ENCODE data around the gene SNAP25.

The SNAP25 gene

DNA sequence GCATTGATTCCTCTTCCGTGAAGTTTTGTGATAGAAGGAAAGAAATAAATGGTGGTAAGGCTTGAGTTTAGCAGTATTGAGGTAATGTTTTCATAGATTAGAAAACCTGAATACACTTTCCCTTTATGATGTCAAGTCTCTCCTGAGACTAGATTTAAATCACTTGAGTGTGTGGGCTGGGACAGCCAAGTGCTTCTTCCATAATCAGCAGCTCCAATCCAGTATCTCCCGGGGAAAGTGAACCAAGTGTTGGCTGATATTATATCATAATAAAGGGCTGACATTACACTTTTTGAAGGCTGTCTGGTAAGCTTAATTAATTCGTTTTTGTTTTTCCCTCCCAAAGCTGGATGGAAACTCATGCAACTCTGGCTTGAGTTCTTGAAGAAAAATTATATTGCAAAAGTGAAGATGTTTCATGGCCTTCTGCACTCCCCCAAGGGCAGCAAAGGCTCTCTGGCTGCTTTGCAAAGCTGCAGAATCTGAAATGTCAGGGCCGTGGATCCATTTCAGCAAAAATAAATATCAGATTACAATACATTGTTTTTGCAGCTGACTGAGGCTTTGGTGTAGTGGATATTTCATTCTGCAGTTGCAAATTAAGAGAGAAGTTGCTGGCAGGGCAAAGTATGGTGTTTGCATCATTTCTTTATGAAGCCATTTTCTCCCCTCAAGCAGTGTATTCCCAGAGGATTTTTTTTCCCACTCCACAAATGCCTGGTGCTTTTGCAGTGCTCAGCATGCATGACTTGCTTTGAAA, 114.2 kb downstream of the SNAP25 start:
- Mint-ChIP-seq H3K4me3 (no peak overlapping the region), H3K4me1 (no peaks in the 10 kb centered on the region), H3K9me3 (no peaks in the 10 kb centered on the region), H3K36me3 (no peaks in the 10 kb centered on the region), H3K27ac (no peak overlapping the region), H3K27me3 (peaks cover 0 to 4% of the 10 kb centered on the region in 2 donors)
- DNase-seq = no peak
- ATAC-seq (replicated peaks) = no peak

DNA sequence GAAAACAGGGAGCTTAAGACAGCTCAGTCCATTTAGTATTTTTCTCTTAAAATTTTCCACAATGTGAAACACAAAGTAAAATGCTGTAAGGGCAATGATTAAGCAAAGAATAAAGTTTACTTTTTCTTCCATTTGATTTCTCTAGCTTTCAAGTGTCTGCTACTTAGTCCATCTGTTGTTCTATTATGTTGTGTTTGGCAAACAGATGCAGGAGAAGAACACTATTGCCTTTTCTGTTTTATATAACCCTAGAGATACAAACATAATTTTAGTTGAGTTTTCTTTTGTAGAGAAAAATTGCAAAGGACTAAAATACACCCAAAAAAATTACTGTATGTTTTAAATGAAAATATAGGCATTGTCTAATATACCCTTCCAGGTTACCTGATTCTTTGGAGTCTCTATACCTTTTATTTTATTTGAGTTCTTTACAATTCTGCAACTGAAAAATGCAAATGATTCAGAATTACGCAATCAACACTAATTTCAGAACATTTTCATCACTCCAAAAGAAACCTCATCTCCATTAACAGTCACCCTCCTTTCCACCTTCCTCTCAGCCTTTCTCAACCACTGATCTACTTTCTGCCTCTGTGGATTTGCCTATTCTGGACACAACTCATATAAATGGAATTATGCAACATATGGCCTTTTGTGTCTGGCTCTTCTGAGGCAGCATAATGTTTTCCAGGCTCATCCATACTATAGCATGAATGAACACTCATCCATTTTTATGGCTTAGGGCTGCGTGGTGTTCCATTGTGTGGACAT, 118.5 kb downstream of the SNAP25 start:
- no peaks in the 10 kb centered on the region for H3K4me1 Mint-ChIP-seq
- H3K36me3 Mint-ChIP-seq = no peaks in the 10 kb centered on the region
- no peak for ATAC-seq (replicated peaks)
- H3K9me3 Mint-ChIP-seq = peaks cover 2 to 3% of the 10 kb centered on the region in 2 donors
- H3K27ac Mint-ChIP-seq = no peak overlapping the region
- H3K27me3 Mint-ChIP-seq = peaks cover 0 to 4% of the 10 kb centered on the region in 2 donors
- no peak overlapping the region for H3K4me3 Mint-ChIP-seq
- DNase-seq = no peak

DNA sequence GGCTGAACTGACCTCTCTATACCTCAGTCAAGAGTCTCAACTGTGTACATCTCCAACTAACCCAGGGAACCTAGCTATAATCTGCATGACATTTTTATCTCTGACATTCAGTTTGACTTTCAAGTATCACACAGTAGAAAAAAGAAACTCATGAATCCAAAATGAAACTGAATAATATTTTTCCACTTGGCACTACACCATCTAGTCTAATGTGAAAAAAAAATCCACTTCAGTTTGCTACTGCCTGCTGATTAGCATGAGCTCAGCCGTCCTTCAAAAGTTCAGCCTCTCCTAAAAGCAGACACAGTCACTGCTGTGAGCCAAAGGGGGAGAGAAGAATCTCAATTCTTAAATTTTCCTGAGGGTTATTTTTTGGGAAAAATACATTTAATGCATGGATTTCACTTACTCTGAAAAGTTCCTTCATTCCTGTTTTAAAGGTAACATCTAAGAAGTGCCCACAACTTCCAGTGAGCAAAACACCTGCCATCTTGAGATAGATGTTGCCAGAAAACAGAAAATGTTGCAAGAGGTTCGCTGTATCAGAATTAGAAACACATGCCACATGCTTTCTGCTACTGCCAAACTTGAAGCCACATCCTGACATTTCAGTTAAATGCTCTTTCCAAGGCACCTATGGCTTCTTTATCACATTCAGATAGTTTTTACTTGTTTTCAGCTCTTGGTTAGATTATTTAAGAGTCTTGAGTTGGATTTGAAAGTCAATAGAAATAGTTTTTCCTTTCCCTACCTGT, 120.0 kb downstream of the SNAP25 start:
- ATAC-seq (replicated peaks) (no peak), DNase-seq (no peak)
- Mint-ChIP-seq H3K36me3 (no peaks in the 10 kb centered on the region), H3K27ac (no peak overlapping the region), H3K27me3 (peaks cover 0 to 7% of the 10 kb centered on the region in 2 donors), H3K4me1 (no peaks in the 10 kb centered on the region), H3K4me3 (no peak overlapping the region), H3K9me3 (peaks cover 2 to 3% of the 10 kb centered on the region in 2 donors)

GRCh38 chr20:10339609-10340008, 121.0 kb downstream of the SNAP25 start:
- Mint-ChIP-seq H3K4me1 (no peaks in the 10 kb centered on the region), H3K27me3 (peaks cover 0 to 8% of the 10 kb centered on the region in 2 donors), H3K4me3 (no peak overlapping the region), H3K27ac (no peak overlapping the region), H3K9me3 (peaks cover 2 to 3% of the 10 kb centered on the region in 2 donors), H3K36me3 (no peaks in the 10 kb centered on the region)
- ATAC-seq (replicated peaks) = no peak
- no peak for DNase-seq

DNA sequence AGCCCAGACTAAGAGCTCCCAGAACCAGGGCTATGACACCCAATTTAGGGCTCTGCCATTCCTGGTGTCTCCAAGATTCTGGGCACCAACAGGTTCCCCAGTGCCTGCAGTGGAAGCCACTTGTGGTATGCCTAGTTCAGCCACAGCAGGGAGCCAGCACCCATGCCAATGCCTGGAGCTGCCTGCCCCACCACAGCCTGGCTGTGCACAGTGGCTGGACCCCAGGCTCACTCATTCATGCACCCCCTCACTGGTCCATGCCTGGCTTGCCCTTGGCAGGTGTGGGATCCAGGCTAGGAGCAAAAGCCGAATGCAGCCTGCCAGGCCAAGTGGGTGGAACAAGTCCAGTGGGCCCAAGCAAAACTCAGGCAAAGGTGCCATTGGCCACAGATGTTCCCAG, 123.5 kb downstream of the SNAP25 start:
- ATAC-seq (replicated peaks) (no peak), DNase-seq (no peak)
- Mint-ChIP-seq H3K4me1 (no peaks in the 10 kb centered on the region), H3K4me3 (no peak overlapping the region), H3K36me3 (no peaks in the 10 kb centered on the region), H3K27me3 (peaks cover 0 to 8% of the 10 kb centered on the region in 2 donors), H3K27ac (no peak overlapping the region), H3K9me3 (peaks cover 2 to 3% of the 10 kb centered on the region in 2 donors)

DNA sequence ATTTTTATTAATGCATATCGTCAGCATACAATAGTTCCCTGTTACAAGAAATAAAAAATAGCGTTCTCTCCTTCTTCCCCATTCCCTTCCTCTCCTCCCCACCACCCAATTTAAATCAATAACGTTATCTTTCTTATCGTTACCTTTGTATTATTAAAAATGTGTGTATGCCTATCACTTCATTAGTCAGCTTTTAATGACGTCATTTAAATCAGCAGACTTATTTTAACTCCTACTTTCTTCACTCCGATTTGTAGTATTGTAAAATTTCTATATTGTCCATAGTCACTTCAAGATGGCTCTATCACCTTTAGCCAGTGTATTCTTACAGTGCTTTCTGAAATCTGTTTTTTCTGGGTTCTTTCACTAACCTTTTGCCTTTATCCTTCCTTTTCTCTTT, 126.3 kb downstream of the SNAP25 start:
- Mint-ChIP-seq H3K4me3 (no peak overlapping the region), H3K4me1 (no peaks in the 10 kb centered on the region), H3K9me3 (peaks cover 2 to 3% of the 10 kb centered on the region in 2 donors), H3K27me3 (peaks cover 0 to 4% of the 10 kb centered on the region in 2 donors), H3K27ac (no peak overlapping the region), H3K36me3 (no peaks in the 10 kb centered on the region)
- DNase-seq (no peak), ATAC-seq (replicated peaks) (no peak)

GRCh38 chr20:10347086-10347880, 128.7 kb downstream of the SNAP25 start:
- Mint-ChIP-seq H3K4me3 (no peak overlapping the region), H3K36me3 (no peaks in the 10 kb centered on the region), H3K27ac (no peak overlapping the region), H3K27me3 (peaks cover 0 to 4% of the 10 kb centered on the region in 2 donors), H3K4me1 (peaks cover 0 to 5% of the 10 kb centered on the region in 2 donors), H3K9me3 (peaks cover 0 to 1% of the 10 kb centered on the region in 2 donors)
- ATAC-seq (replicated peaks) (no peak), DNase-seq (no peak)

- Mint-ChIP-seq H3K36me3 (no peaks in the 10 kb centered on the region), H3K27ac (no peak overlapping the region), H3K4me1 (peaks cover 0 to 5% of the 10 kb centered on the region in 2 donors), H3K27me3 (peaks cover 0 to 5% of the 10 kb centered on the region in 2 donors), H3K4me3 (no peak overlapping the region), H3K9me3 (peaks cover 0 to 1% of the 10 kb centered on the region in 2 donors)
- ATAC-seq (replicated peaks) (no peak), DNase-seq (no peak)
Measured at GRCh38 chr20:10349118-10349517, 130.5 kb downstream of the SNAP25 start.

- H3K27me3 Mint-ChIP-seq = peaks cover 0 to 5% of the 10 kb centered on the region in 2 donors
- H3K36me3 Mint-ChIP-seq = no peaks in the 10 kb centered on the region
- H3K9me3 Mint-ChIP-seq = peaks cover 0 to 1% of the 10 kb centered on the region in 2 donors
- peaks cover 0 to 5% of the 10 kb centered on the region in 2 donors for H3K4me1 Mint-ChIP-seq
- ATAC-seq (replicated peaks) (no peak), DNase-seq (no peak)
- no peak overlapping the region for H3K4me3 Mint-ChIP-seq
- H3K27ac Mint-ChIP-seq = no peak overlapping the region
Measured at GRCh38 chr20:10350188-10350842, 131.7 kb downstream of the SNAP25 start.

DNA sequence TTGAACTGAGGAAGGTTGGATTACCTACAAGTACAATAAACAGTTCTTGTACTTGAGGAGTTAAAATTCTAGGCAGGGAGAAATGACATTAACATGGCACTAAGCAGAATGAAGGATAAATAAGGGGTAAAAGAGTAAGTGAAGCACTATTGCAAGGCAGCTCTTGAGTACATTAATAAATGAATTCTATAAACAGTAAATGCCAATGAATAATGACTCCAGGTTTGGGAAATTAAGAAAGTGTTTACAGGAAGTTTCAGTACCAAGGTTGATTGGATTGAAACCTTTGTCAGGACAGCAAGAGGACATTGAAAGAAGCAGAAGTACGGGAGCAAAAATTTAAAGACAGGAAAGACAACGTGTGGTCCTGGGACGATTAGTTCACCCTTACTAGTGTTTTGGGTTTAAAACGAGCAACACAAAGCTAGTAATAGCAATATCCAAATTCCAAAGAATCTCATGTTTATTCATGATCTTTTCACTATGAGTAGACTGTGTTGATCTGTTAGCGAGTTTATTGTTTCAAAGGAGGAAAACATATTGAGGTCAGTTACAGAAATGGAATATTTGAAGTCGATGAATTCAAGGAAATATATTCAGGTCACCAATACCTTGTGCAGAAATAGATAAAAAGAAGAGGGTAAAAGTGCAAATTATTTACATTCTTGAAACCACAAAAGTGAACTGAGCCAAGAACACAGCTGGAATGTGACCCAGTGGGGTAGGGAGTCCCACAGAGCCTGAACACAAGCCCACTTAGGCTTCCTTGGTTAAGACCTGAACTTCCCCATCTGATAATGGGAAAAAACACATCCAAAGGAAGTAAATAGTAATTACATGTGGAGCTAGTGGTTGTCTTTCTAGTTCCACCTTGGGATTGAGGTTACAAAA, 134.5 kb downstream of the SNAP25 start:
- Mint-ChIP-seq H3K4me1 (peaks cover 0 to 5% of the 10 kb centered on the region in 2 donors), H3K36me3 (peaks cover 0 to 3% of the 10 kb centered on the region in 2 donors), H3K27ac (no peak overlapping the region), H3K27me3 (peaks cover 4 to 5% of the 10 kb centered on the region in 2 donors), H3K9me3 (peaks cover 4 to 5% of the 10 kb centered on the region in 2 donors), H3K4me3 (no peak overlapping the region)
- DNase-seq (no peak), ATAC-seq (replicated peaks) (no peak)

DNA sequence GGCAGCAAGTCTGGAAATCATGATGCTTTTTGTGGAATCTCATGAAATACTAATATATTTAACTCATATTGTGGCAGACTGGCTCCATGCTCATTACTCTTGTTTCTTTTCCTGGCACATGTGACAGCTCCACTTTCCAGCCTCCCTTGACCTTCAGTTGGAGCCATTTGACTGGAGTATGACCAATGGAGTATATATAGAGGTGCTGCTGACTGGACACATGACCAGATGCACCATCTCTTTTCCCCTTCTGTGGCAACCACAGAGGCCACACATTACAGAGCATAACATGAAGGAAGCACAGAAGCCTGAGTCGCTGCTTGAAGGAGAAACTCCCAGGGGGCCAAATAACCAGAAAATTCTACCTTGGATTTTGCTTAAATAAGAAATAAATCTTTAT, 138.0 kb downstream of the SNAP25 start:
- no peak overlapping the region for H3K4me3 Mint-ChIP-seq
- H3K4me1 Mint-ChIP-seq = peaks cover 0 to 2% of the 10 kb centered on the region in 2 donors
- peaks cover 5 to 8% of the 10 kb centered on the region in 2 donors for H3K27me3 Mint-ChIP-seq
- DNase-seq (no peak), ATAC-seq (replicated peaks) (no peak)
- no peak overlapping the region for H3K27ac Mint-ChIP-seq
- peaks cover 4% of the 10 kb centered on the region in 2 donors for H3K9me3 Mint-ChIP-seq
- peaks cover 0 to 3% of the 10 kb centered on the region in 2 donors for H3K36me3 Mint-ChIP-seq

Data from stimulated activated naive B cell treated with anti-CD40 and anti-IgM and Interleukin-4, amounts not matched to agents 10 μg/mL and 1 μg/mL and 100 μg/mL, for 72 hours (primary cell).